ENCODE data around the gene FGF12. TPM values are rescaled to one million over a fixed set of nuclear protein-coding genes. Genes with fewer than 3 reads are reported as not detected.

Gene FGF12
- total RNA-seq, 1 experiment from 2014 or later: 0.07 TPM

DNA sequence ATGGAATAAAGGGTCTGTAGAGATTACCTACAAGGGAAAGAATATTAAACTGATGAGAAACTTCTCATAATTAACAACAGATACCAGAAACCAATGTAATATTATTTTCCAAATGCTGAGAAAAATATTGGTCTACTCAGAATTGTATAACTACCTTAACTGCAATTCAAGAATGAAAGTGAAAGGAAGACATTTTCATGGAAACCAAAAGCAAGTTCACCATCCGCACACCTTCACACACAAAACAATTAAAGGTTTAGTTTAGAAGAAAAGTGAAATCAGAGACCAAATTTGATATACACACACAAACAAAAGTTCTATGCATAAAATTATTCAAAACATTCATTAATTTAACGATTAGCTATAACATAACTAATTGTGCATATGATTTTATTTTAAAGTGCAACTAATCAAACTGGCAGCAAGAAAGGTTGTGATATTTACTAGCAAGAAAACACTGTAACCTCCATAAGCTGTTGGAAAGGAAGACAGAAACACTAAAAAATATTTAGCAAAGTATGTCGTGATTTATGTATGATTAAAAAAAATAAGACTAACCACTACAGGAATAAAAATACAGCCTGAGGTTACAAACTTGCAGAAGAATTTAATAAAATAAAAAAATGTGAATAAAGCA lies 395.5 kb downstream of the FGF12 start:
- Histone ChIP-seq H3K4me2 (ENCODE audit: low read length) (no peak overlapping the region), H4K20me1 (ENCODE audit: insufficient read depth) (no peaks in the 10 kb centered on the region; the same call in 1 of the 2 replicates), H3K36me3 (ENCODE audit: control insufficient read depth in 1 of 2, insufficient read depth in 2 of 2, low read length in 2 of 2) (no peaks in the 10 kb centered on the region), H3K4me1 (ENCODE audit: control insufficient read depth in 1 of 2, insufficient read depth in 2 of 2, low read length in 2 of 2) (no peaks in the 10 kb centered on the region), H2AFZ (ENCODE audit: low read depth, low read length, poor library complexity, severe bottlenecking) (no peak overlapping the region), H3K9me3 (ENCODE audit: control insufficient read depth in 1 of 2, insufficient read depth in 1 of 2, low read depth in 1 of 2, low read length in 2 of 2) (no peaks in the 10 kb centered on the region), H3K27me3 (ENCODE audit: insufficient read depth, low read length) (peaks cover 19% of the 10 kb centered on the region), H3K9me2 (ENCODE audit: insufficient read depth) (no peaks in the 10 kb centered on the region), H3K9ac (ENCODE audit: low read length) (no peak overlapping the region), H3K4me3 (replicated peaks in 1 of 2; ENCODE audit: low read depth in 1 of 2, low read length in 2 of 2) (no peak overlapping the region), H3K27ac (ENCODE audit: low read depth, low read length) (no peak overlapping the region), H3K79me2 (ENCODE audit: insufficient read depth, low read length) (no peaks in the 10 kb centered on the region)
- DNase-seq (ENCODE audit: low read depth, low spot score) (no peak), ATAC-seq (no peak)
- intact Hi-C loops (cut with micrococcal nuclease): no loop called here
- TF ChIP-seq TCF7L2 (IDR thresholded peaks at IDR 0.05; ENCODE audit: borderline replicate concordance, extremely low read depth, insufficient read depth, insufficient read length) (no peak), SIN3A (IDR thresholded peaks at IDR 0.05; ENCODE audit: low read depth) (no peak), EGR1 (IDR thresholded peaks at IDR 0.05; ENCODE audit: low read depth) (no peak), ZBTB33 (IDR thresholded peaks at IDR 0.05; ENCODE audit: extremely low read depth, insufficient replicate concordance, low read length) (no peak), FOSL1 (IDR thresholded peaks at IDR 0.05; ENCODE audit: low read depth) (no peak), ZFX (IDR thresholded peaks at IDR 0.05) (no peak)
- RAD21 ChIA-PET (ENCODE audit: low non-redundant PET in 1 of 2, low total read pairs in 2 of 2, uncharacterized antibody in 2 of 2, unreplicated experiment in 2 of 2): no interaction called here
- BruUV-seq (replicated peaks): no TSS peak
- CTCF ChIA-PET: no interaction called here
- POLR2A ChIA-PET: no interaction called here

DNA sequence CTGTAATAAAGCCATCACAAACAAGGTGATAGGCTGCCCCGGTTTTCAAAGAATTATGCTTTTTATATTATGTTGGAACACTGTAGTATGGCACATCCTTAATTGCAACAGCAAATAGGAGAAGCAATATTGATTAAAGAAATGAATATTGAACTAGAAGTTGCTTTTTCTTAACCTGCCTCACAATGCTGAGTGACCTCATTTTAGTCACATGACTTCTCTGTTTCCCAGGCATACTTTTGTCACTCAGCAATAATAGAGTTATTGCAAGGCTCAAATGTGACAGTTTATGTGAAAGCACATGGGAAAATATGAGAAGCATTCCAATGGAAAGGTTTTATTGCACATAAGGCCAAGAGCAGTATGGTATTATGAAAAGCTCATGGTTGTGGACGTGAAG lies 400.7 kb downstream of the FGF12 start:
- no peak for DNase-seq (ENCODE audit: low read depth, low spot score)
- H2AFZ ChIP-seq (ENCODE audit: low read depth, low read length, poor library complexity, severe bottlenecking): no peak overlapping the region
- H3K27me3 ChIP-seq (ENCODE audit: insufficient read depth, low read length): peaks cover 20% of the 10 kb centered on the region
- H3K36me3 ChIP-seq (ENCODE audit: control insufficient read depth in 1 of 2, insufficient read depth in 2 of 2, low read length in 2 of 2): no peaks in the 10 kb centered on the region
- no peak for ATAC-seq
- ChIA-PET POLR2A (no interaction called here), RAD21 (ENCODE audit: low non-redundant PET in 1 of 2, low total read pairs in 2 of 2, uncharacterized antibody in 2 of 2, unreplicated experiment in 2 of 2) (no interaction called here), CTCF (no interaction called here)
- no peak overlapping the region for H3K4me2 ChIP-seq (ENCODE audit: low read length)
- H4K20me1 ChIP-seq (ENCODE audit: insufficient read depth): no peaks in the 10 kb centered on the region; the same call in 1 of the 2 replicates
- intact Hi-C loops (cut with micrococcal nuclease): no loop called here
- no TSS peak for BruUV-seq (replicated peaks)
- H3K9me3 ChIP-seq (ENCODE audit: control insufficient read depth in 1 of 2, insufficient read depth in 1 of 2, low read depth in 1 of 2, low read length in 2 of 2): no peaks in the 10 kb centered on the region
- H3K9me2 ChIP-seq (ENCODE audit: insufficient read depth): no peaks in the 10 kb centered on the region
- no peak overlapping the region for H3K9ac ChIP-seq (ENCODE audit: low read length)
- H3K4me3 ChIP-seq (replicated peaks in 1 of 2; ENCODE audit: low read depth in 1 of 2, low read length in 2 of 2): no peak overlapping the region
- H3K4me1 ChIP-seq (ENCODE audit: control insufficient read depth in 1 of 2, insufficient read depth in 2 of 2, low read length in 2 of 2): no peaks in the 10 kb centered on the region
- H3K79me2 ChIP-seq (ENCODE audit: insufficient read depth, low read length): no peaks in the 10 kb centered on the region
- H3K27ac ChIP-seq (ENCODE audit: low read depth, low read length): no peak overlapping the region
- TF ChIP-seq RAD21 (IDR thresholded peaks at IDR 0.05; ENCODE audit: low read depth) (no peak), SP1 (IDR thresholded peaks at IDR 0.05; ENCODE audit: low read depth) (no peak), ZFX (IDR thresholded peaks at IDR 0.05) (no peak), ZNF274 (IDR thresholded peaks at IDR 0.05; ENCODE audit: low read depth, low read length) (no peak), EGR1 (IDR thresholded peaks at IDR 0.05; ENCODE audit: low read depth) (no peak), CEBPB (IDR thresholded peaks at IDR 0.05; ENCODE audit: low read depth) (no peak), POLR2AphosphoS5 (IDR thresholded peaks at IDR 0.05; ENCODE audit: low read depth, low read length) (no peak), JUND (IDR thresholded peaks at IDR 0.05) (no peak), SIN3A (IDR thresholded peaks at IDR 0.05; ENCODE audit: low read depth) (no peak), YY1 (IDR thresholded peaks at IDR 0.05; ENCODE audit: extremely low read depth, insufficient replicate concordance, low read depth, low read length) (no peak), EZH2 (IDR thresholded peaks at IDR 0.05) (no peak), POLR2A (IDR thresholded peaks at IDR 0.05; ENCODE audit: borderline replicate concordance, extremely low read depth, insufficient read depth, insufficient read length) (no peak)
- TF ChIP-seq, protein P1, sequence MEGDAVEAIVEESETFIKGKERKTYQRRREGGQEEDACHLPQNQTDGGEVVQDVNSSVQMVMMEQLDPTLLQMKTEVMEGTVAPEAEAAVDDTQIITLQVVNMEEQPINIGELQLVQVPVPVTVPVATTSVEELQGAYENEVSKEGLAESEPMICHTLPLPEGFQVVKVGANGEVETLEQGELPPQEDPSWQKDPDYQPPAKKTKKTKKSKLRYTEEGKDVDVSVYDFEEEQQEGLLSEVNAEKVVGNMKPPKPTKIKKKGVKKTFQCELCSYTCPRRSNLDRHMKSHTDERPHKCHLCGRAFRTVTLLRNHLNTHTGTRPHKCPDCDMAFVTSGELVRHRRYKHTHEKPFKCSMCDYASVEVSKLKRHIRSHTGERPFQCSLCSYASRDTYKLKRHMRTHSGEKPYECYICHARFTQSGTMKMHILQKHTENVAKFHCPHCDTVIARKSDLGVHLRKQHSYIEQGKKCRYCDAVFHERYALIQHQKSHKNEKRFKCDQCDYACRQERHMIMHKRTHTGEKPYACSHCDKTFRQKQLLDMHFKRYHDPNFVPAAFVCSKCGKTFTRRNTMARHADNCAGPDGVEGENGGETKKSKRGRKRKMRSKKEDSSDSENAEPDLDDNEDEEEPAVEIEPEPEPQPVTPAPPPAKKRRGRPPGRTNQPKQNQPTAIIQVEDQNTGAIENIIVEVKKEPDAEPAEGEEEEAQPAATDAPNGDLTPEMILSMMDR (IDR thresholded peaks at IDR 0.05 in 2 of 3, conservative IDR thresholded peaks at IDR 0.05 in 1 of 3; ENCODE audit: borderline replicate concordance in 1 of 3, insufficient read depth in 1 of 3, low read depth in 2 of 3, low read length in 2 of 3): no peak
- TF ChIP-seq, protein P2, sequence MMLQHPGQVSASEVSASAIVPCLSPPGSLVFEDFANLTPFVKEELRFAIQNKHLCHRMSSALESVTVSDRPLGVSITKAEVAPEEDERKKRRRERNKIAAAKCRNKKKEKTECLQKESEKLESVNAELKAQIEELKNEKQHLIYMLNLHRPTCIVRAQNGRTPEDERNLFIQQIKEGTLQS (IDR thresholded peaks at IDR 0.05): no peak
- TF ChIP-seq, protein P3, sequence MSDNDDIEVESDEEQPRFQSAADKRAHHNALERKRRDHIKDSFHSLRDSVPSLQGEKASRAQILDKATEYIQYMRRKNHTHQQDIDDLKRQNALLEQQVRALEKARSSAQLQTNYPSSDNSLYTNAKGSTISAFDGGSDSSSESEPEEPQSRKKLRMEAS (IDR thresholded peaks at IDR 0.05): no peak
